Smooth muscle cell (in vitro differentiated cells): ENCODE data around the gene SLC30A10. TPM values are rescaled to one million over a fixed set of nuclear protein-coding genes. Genes with fewer than 3 reads are reported as not detected.

ENCODE experiments used
- DNase-seq: peaks from one replicate; lab custom pipeline; 2025; ENCODE audit not compliant: unreplicated experiment; lab: John Stamatoyannopoulos, UW
- H2AFZ ChIP-seq: fragments of 200-600 bp; sonication (generic); 2 replicates; pipeline ENCODE4 v1.6.0; 2016; ENCODE audit warnings: antibody characterized with exemption, low read depth, mild to moderate bottlenecking
- H3F3A ChIP-seq: fragments of 200-600 bp; sonication (generic); 2 replicates; pipeline ENCODE4 v1.6.0; 2017; ENCODE audit warnings: antibody characterized with exemption, low read depth
- H3K27ac ChIP-seq: fragments of 200-600 bp; sonication (generic); 2 replicates; pipeline ENCODE4 v1.5.1; 2016; ENCODE audit warnings: low read depth, mild to moderate bottlenecking
- H3K27me3 ChIP-seq: fragments of 200-600 bp; sonication (generic); 2 replicates; pipeline ENCODE4 v1.6.1; 2016; ENCODE audit warnings: low read depth, mild to moderate bottlenecking
- H3K36me3 ChIP-seq: fragments of 200-600 bp; sonication (generic); 2 replicates; pipeline ENCODE4 v1.5.1; 2016; ENCODE audit warnings: low read depth
- H3K4me1 ChIP-seq: fragments of 200-600 bp; sonication (generic); 2 replicates; pipeline ENCODE4 v1.5.1; 2016; ENCODE audit warnings: low read depth
- H3K4me2 ChIP-seq: fragments of 200-600 bp; sonication (generic); 2 replicates; pipeline ENCODE4 v1.6.0; 2016; ENCODE audit warnings: mild to moderate bottlenecking
- H3K4me3 ChIP-seq: fragments of 200-600 bp; sonication (generic); 2 replicates; pipeline ENCODE4 v1.5.1; 2016; ENCODE audit warnings: mild to moderate bottlenecking
- H3K79me2 ChIP-seq: fragments of 200-600 bp; sonication (generic); 2 replicates; pipeline ENCODE4 v1.6.0; 2016; ENCODE audit warnings: low read depth, mild to moderate bottlenecking
- H3K9ac ChIP-seq: fragments of 200-600 bp; sonication (generic); 2 replicates; pipeline ENCODE4 v1.6.0; 2016; ENCODE audit warnings: low read depth
- H3K9me3 ChIP-seq: fragments of 200-600 bp; sonication (generic); replicated peaks from 2 replicates; pipeline ENCODE4 v1.5.1; 2016; ENCODE audit warnings: low read depth
- H4K20me1 ChIP-seq: fragments of 200-600 bp; sonication (generic); 2 replicates; pipeline ENCODE4 v1.6.0; 2016; ENCODE audit warnings: low read depth
- CTCF ChIP-seq: fragments of 200-600 bp; sonication (generic); IDR thresholded peaks from 2 replicates; pipeline ENCODE4 v1.5.1; 2017; ENCODE audit warnings: borderline replicate concordance, mild to moderate bottlenecking, antibody characterized with exemption; ENCODE audit not compliant: insufficient read depth, poor library complexity, severe bottlenecking
- WGBS: methylation state at CpG from one replicate; pipeline ENCODE4 v1.1.7; 2016; ENCODE audit warnings: low lambda C conversion rate; 5-methylcytosine and 5-hydroxymethylcytosine counted together
- polyA plus RNA-seq: library from polyadenylated mRNA; unstranded; fragments of >200 nt; fragmentation: Nextera tagmentation; extraction: Ambion mirVana; gene quantifications from 2 replicates; pipeline ENCODE4 v1.2.1, GENCODE V29; 2016
- total RNA-seq: library from RNA; depleted of rRNA; stranded (reverse); fragments of >200 nt; gene quantifications from 2 replicates; pipeline ENCODE4 v1.2.3, GENCODE V29; 2014

Gene SLC30A10
- total and polyA plus RNA-seq, 2 experiments from 2014 or later: not detected

DNA sequence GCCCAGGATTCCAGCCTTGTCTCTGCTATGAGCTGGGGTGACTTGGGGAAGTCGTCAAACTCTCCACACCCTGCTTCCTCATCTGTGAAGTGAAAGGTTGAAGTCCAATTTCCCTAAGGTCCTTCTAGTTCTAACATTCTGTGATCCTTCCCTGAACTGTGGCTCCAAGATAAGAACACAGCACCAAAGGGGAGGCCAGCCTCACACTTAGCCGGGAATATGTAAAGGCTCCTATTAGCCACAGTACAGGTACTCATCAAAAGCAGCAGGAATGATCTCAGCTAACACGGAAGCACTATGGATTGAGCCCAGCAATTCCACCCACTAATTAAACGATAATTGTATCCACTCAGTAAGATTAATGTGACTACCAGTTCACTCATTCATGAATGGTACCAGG is 4.0 kb downstream of the SLC30A10 start:
- no peaks in the 10 kb centered on the region for H3K79me2 ChIP-seq
- no peak overlapping the region for H3K27ac ChIP-seq
- no peaks in the 10 kb centered on the region for H4K20me1 ChIP-seq
- no peak overlapping the region for H3K4me2 ChIP-seq
- H3K4me1 ChIP-seq: no peaks in the 10 kb centered on the region
- no peak overlapping the region for H3K9ac ChIP-seq
- TF ChIP-seq CTCF: no peak
- peaks cover 46% of the 10 kb centered on the region for H3K27me3 ChIP-seq
- no peaks in the 10 kb centered on the region for H3K9me3 ChIP-seq
- no peak overlapping the region for H3K4me3 ChIP-seq
- H2AFZ ChIP-seq: no peak overlapping the region
- DNase-seq: no peak
- H3K36me3 ChIP-seq: no peaks in the 10 kb centered on the region
- WGBS: 91% methylated on average over 4 of the region's 4 CpGs
- H3F3A ChIP-seq: no peaks in the 10 kb centered on the region

DNA sequence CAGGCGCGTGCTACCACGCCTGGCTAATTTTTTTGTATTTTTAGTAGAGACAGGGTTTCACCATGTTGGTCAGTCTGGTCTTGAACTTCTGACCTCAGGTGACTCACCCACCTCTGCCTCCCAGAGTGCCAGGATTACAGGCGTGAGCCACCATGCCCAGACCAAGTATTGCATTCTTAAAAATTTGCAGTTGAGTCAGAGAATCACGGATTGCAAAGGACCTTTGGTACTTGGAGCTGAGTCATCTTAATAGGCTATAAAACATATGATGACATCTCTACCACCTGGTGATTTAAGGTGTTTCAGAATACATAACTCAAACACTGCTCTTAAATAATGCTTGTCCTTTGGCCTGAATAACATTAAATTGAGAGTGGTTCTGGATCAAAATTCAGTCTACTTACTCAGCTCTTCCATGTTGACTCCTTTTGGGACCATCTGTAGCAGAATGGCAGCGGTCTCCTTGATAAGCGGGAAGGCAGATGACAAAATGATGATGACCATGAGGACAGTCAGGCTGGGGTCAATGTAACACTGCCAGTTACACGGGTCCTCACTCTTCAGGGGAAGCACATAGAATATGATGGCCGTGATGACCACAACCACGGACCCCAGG is 10.4 kb downstream of the SLC30A10 start:
- H3K27me3 ChIP-seq: no peaks in the 10 kb centered on the region
- H3K9me3 ChIP-seq: no peaks in the 10 kb centered on the region
- H3K79me2 ChIP-seq: no peaks in the 10 kb centered on the region
- no peak overlapping the region for H3K4me2 ChIP-seq
- no peak overlapping the region for H2AFZ ChIP-seq
- TF ChIP-seq CTCF: no peak
- no peaks in the 10 kb centered on the region for H3K4me1 ChIP-seq
- no peak overlapping the region for H3K9ac ChIP-seq
- H3K27ac ChIP-seq: no peak overlapping the region
- H4K20me1 ChIP-seq: no peaks in the 10 kb centered on the region
- no peak overlapping the region for H3K4me3 ChIP-seq
- no peaks in the 10 kb centered on the region for H3F3A ChIP-seq
- DNase-seq: no peak
- no peaks in the 10 kb centered on the region for H3K36me3 ChIP-seq
- WGBS: 90% methylated on average over 10 of the region's 10 CpGs

GRCh38 chr1:219917281-219917680 is 11.1 kb downstream of the SLC30A10 start:
- Histone ChIP-seq H3K4me1 (no peaks in the 10 kb centered on the region), H3K27ac (no peak overlapping the region)

More at GRCh38 chr1:219917281-219917680, 11.1 kb downstream of the SLC30A10 start:
- Histone ChIP-seq H3K36me3 (no peaks in the 10 kb centered on the region), H3K4me3 (no peak overlapping the region), H3K9ac (no peak overlapping the region), H3K79me2 (no peaks in the 10 kb centered on the region), H3K4me2 (no peak overlapping the region), H3K27me3 (no peaks in the 10 kb centered on the region), H2AFZ (no peak overlapping the region), H3K9me3 (no peaks in the 10 kb centered on the region), H3F3A (no peaks in the 10 kb centered on the region), H4K20me1 (no peaks in the 10 kb centered on the region)
- DNase-seq: no peak
- WGBS: 90% methylated on average over 1 of the region's 1 CpG
- no peak for TF ChIP-seq CTCF
